Chondrocyte (in vitro differentiated cells): ENCODE results near the gene COQ8A. TPM values are rescaled to one million over a fixed set of nuclear protein-coding genes. Genes with fewer than 3 reads are reported as not detected.

Experiments used
- DNase-seq: peaks from one replicate; pipeline ENCODE4 v3.0.0; 2021; ENCODE audit warnings: mixed read lengths, low spot score
- H3K27ac Mint-ChIP-seq: one replicate; pipeline ENCODE4 v1.8.0; 2021; ENCODE audit warnings: mild to moderate bottlenecking, moderate library complexity, mixed read lengths; ENCODE audit not compliant: unreplicated experiment
- H3K27me3 Mint-ChIP-seq: 2 replicates; pipeline ENCODE4 v1.8.0; 2021; ENCODE audit warnings: low read depth, mixed read lengths
- H3K36me3 Mint-ChIP-seq: 2 replicates; pipeline ENCODE4 v1.8.0; 2021; ENCODE audit warnings: low read depth, mixed read lengths
- H3K4me1 Mint-ChIP-seq: 2 replicates; pipeline ENCODE4 v1.8.0; 2021; ENCODE audit warnings: low read depth, mild to moderate bottlenecking, mixed read lengths
- H3K4me3 Mint-ChIP-seq: one replicate; pipeline ENCODE4 v1.8.0; 2021; ENCODE audit warnings: mild to moderate bottlenecking, moderate library complexity, mixed read lengths; ENCODE audit not compliant: unreplicated experiment
- H3K9me3 Mint-ChIP-seq: 2 replicates; pipeline ENCODE4 v1.8.0; 2021; ENCODE audit warnings: low read depth, mixed read lengths
- total RNA-seq: library from RNA; stranded (reverse); gene quantifications from 3 replicates; pipeline ENCODE4 v1.2.1, GENCODE V29; 2021
- TF ChIP-seq, protein P1 (sequence below): fragments of 200-600 bp; sonication (generic); IDR thresholded peaks from 2 replicates; pipeline ENCODE4 v1.5.0; 2021; ENCODE audit warnings: antibody characterized with exemption, mild to moderate bottlenecking, moderate library complexity

The COQ8A gene
- total RNA-seq, 1 donor from 2014 or later: 7.4 TPM

DNA sequence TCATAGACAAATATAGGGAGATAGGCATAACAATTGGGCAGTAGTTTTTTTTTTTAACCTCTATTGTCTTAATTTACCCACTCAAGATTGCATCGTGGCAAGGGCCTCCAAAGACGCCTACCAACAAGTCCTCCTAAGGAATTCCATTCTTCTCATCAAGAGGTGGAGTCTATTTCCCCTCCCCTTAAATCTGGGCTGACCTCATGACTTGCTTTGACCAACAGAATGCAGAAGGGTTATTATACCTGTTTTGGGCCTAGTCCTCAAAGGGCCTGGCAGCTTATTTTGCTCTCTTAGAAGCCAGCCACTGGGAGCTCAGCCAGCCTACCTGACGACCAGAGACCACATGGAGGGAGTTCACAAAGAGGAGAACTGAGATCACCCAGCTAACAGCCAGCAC lies 92.3 kb downstream of the COQ8A start:
- H3K27me3 Mint-ChIP-seq: no peaks in the 10 kb centered on the region
- TF ChIP-seq, protein P1, sequence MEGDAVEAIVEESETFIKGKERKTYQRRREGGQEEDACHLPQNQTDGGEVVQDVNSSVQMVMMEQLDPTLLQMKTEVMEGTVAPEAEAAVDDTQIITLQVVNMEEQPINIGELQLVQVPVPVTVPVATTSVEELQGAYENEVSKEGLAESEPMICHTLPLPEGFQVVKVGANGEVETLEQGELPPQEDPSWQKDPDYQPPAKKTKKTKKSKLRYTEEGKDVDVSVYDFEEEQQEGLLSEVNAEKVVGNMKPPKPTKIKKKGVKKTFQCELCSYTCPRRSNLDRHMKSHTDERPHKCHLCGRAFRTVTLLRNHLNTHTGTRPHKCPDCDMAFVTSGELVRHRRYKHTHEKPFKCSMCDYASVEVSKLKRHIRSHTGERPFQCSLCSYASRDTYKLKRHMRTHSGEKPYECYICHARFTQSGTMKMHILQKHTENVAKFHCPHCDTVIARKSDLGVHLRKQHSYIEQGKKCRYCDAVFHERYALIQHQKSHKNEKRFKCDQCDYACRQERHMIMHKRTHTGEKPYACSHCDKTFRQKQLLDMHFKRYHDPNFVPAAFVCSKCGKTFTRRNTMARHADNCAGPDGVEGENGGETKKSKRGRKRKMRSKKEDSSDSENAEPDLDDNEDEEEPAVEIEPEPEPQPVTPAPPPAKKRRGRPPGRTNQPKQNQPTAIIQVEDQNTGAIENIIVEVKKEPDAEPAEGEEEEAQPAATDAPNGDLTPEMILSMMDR: no peak
- DNase-seq: no peak
- H3K27ac Mint-ChIP-seq: no peak overlapping the region
- H3K4me1 Mint-ChIP-seq: peaks cover 2% of the 10 kb centered on the region
- H3K9me3 Mint-ChIP-seq: no peaks in the 10 kb centered on the region
- H3K36me3 Mint-ChIP-seq: peaks cover 28% of the 10 kb centered on the region
- H3K4me3 Mint-ChIP-seq: no peak overlapping the region

DNA sequence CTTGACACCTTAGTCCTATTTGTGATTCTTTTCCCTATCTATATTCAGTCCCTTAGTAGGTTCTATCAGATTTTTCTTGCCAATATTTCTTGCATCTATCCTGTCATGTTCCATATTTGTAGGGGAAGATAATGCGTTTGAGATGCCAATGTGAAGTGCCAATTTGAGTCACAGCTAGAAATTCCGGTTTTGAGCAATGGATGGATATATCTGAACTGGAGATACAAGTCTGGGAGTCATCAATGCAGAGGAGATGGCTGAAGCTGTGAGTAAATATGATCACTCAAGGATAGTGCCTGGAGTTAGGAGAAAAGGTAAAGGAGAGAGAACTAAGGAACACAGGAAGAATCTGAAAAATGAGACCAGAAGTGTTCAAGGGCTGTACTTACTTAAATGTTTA lies 93.8 kb downstream of the COQ8A start:
- peaks cover 3% of the 10 kb centered on the region for H3K4me1 Mint-ChIP-seq
- H3K9me3 Mint-ChIP-seq: no peaks in the 10 kb centered on the region
- no peak for DNase-seq
- H3K4me3 Mint-ChIP-seq: no peak overlapping the region
- H3K27me3 Mint-ChIP-seq: no peaks in the 10 kb centered on the region
- H3K36me3 Mint-ChIP-seq: peaks cover 23% of the 10 kb centered on the region
- TF ChIP-seq, protein P1: no peak
- H3K27ac Mint-ChIP-seq: no peak overlapping the region

DNA sequence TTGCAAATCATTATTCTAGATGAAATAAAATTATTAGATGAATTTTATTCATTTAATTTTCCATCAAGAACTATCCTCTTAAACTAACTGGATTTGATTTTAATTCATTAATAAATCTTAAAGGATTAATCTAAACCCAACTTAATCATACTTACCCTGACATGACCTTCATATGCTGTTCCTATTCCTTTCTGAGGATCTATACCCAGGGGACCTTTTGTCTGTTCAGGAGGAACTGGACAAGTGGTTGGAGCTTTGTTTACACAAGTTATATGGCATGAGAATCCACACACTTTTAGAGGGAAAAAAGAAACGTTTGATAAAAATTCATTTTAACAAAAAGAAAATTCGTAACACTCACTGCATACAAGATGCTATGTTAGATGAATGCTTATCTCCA lies 95.2 kb downstream of the COQ8A start:
- H3K4me3 Mint-ChIP-seq: no peak overlapping the region
- H3K27ac Mint-ChIP-seq: no peak overlapping the region
- peaks cover 23% of the 10 kb centered on the region for H3K36me3 Mint-ChIP-seq
- no peaks in the 10 kb centered on the region for H3K9me3 Mint-ChIP-seq
- peaks cover 3% of the 10 kb centered on the region for H3K4me1 Mint-ChIP-seq
- TF ChIP-seq, protein P1: no peak
- no peak for DNase-seq
- no peaks in the 10 kb centered on the region for H3K27me3 Mint-ChIP-seq

DNA sequence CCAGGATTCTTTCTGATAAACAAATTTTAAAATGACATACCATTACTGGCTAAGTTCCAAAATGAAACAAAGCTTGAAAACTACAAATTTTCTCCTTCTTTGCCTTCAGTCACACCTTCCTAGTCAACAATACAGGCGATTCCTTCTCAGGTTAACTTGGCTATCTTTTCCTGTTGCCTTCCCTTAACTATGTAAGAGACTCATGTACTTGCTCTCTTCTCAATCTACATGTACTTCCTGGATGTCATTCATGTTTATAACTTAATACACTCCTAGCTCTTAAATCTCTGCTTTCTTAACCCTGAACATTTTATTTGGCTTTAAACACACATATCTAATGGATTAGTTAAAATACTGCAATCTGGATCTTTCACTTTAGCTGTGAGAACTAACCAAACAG lies 97.0 kb downstream of the COQ8A start:
- no peak overlapping the region for H3K4me3 Mint-ChIP-seq
- no peaks in the 10 kb centered on the region for H3K27me3 Mint-ChIP-seq
- TF ChIP-seq, protein P1: no peak
- peaks cover 23% of the 10 kb centered on the region for H3K36me3 Mint-ChIP-seq
- DNase-seq: no peak
- H3K4me1 Mint-ChIP-seq: peaks cover 3% of the 10 kb centered on the region
- no peak overlapping the region for H3K27ac Mint-ChIP-seq
- no peaks in the 10 kb centered on the region for H3K9me3 Mint-ChIP-seq

Other genes starting within 250 kb of the COQ8A start
- 13.3 to 13.7 TPM (median 13.4 TPM) in 3 replicates for gene ITPKB, start 201.0 kb upstream of the COQ8A start, total RNA-seq
- gene PSEN2, start 69.7 kb upstream of the COQ8A start, total RNA-seq: 14.5 to 21.0 TPM (median 19.5 TPM) in 3 replicates